ENCODE measurements around the gene METTL24. TPM values are rescaled to one million over a fixed set of nuclear protein-coding genes. Genes with fewer than 3 reads are reported as not detected.

Gene METTL24
- total and polyA plus RNA-seq, 3 experiments from 2014 or later: 0.35 to 0.98 TPM; not detected in 1

GRCh38 chr6:110329348-110329713 lies 28.8 kb downstream of the METTL24 start:
- Mint-ChIP-seq H3K9me3 (no peaks in the 10 kb centered on the region), H3K36me3 (no peaks in the 10 kb centered on the region), H3K27ac (no peak overlapping the region), H3K27me3 (peaks cover 3 to 7% of the 10 kb centered on the region in 2 donors), H3K4me3 (no peak overlapping the region), H3K4me1 (peaks cover 0 to 3% (median 0%) of the 10 kb centered on the region in 3 donors)
- H3K36me3 ChIP-seq (ENCODE audit: insufficient read depth, low read length): no peaks in the 10 kb centered on the region
- H3K9me3 ChIP-seq (ENCODE audit: low read length): no peaks in the 10 kb centered on the region
- no peak overlapping the region for H3K27ac ChIP-seq (ENCODE audit: low read depth, low read length)
- POLR2A ChIA-PET: no interaction called here
- H3K4me3 ChIP-seq (ENCODE audit: low read length): no peak overlapping the region
- no peaks in the 10 kb centered on the region for H3K27me3 ChIP-seq (ENCODE audit: insufficient read depth, low read length, poor library complexity, severe bottlenecking)
- CTCF ChIA-PET: no interaction called here
- DNase-seq: no peak
- no peaks in the 10 kb centered on the region for H3K4me1 ChIP-seq (ENCODE audit: insufficient read depth, low read length)

- no peaks in the 10 kb centered on the region for H3K4me1 ChIP-seq (ENCODE audit: insufficient read depth, low read length)
- H3K27me3 Mint-ChIP-seq: peaks cover 4 to 7% of the 10 kb centered on the region in 2 donors
- H3K27ac Mint-ChIP-seq: no peak overlapping the region
These were observed 29.9 kb downstream of the METTL24 start for GRCh38 chr6:110328259-110328658.

GRCh38 chr6:110327391-110327790 lies 30.8 kb downstream of the METTL24 start:
- Histone ChIP-seq H3K4me1 (ENCODE audit: insufficient read depth, low read length) (no peaks in the 10 kb centered on the region), H3K36me3 (ENCODE audit: insufficient read depth, low read length) (no peaks in the 10 kb centered on the region), H3K27me3 (ENCODE audit: insufficient read depth, low read length, poor library complexity, severe bottlenecking) (no peaks in the 10 kb centered on the region), H3K9me3 (ENCODE audit: low read length) (no peaks in the 10 kb centered on the region), H3K4me3 (ENCODE audit: low read length) (no peak overlapping the region), H3K27ac (ENCODE audit: low read depth, low read length) (no peak overlapping the region)
- Mint-ChIP-seq H3K4me3 (no peak overlapping the region), H3K27me3 (peaks cover 4 to 9% of the 10 kb centered on the region in 2 donors), H3K4me1 (no peaks in the 10 kb centered on the region), H3K9me3 (no peaks in the 10 kb centered on the region), H3K36me3 (no peaks in the 10 kb centered on the region), H3K27ac (no peak overlapping the region)
- no peak for DNase-seq
- CTCF ChIA-PET: interaction anchor here (0.6 kb wide), 1 partner anchor 11 kb away, joined by 3 read pairs; no protein-coding TSS in a partner anchor
- POLR2A ChIA-PET: no interaction called here

More at GRCh38 chr6:110328259-110328658, 29.9 kb downstream of the METTL24 start:
- Mint-ChIP-seq H3K4me3 (no peak overlapping the region), H3K36me3 (no peaks in the 10 kb centered on the region), H3K9me3 (no peaks in the 10 kb centered on the region), H3K4me1 (peaks cover 0 to 3% (median 0%) of the 10 kb centered on the region in 3 donors)
- CTCF ChIA-PET: no interaction called here
- POLR2A ChIA-PET: no interaction called here
- Histone ChIP-seq H3K9me3 (ENCODE audit: low read length) (no peaks in the 10 kb centered on the region), H3K36me3 (ENCODE audit: insufficient read depth, low read length) (no peaks in the 10 kb centered on the region), H3K4me3 (ENCODE audit: low read length) (no peak overlapping the region), H3K27ac (ENCODE audit: low read depth, low read length) (no peak overlapping the region), H3K27me3 (ENCODE audit: insufficient read depth, low read length, poor library complexity, severe bottlenecking) (no peaks in the 10 kb centered on the region)
- no peak for DNase-seq

GRCh38 chr6:110326609-110327008 lies 31.5 kb downstream of the METTL24 start:
- no peak overlapping the region for H3K27ac ChIP-seq (ENCODE audit: low read depth, low read length)
- DNase-seq: no peak
- Mint-ChIP-seq H3K27ac (no peak overlapping the region), H3K4me3 (no peak overlapping the region), H3K27me3 (peaks cover 2 to 11% of the 10 kb centered on the region in 2 donors), H3K9me3 (no peaks in the 10 kb centered on the region), H3K4me1 (no peaks in the 10 kb centered on the region), H3K36me3 (no peaks in the 10 kb centered on the region)
- POLR2A ChIA-PET: no interaction called here
- no peaks in the 10 kb centered on the region for H3K27me3 ChIP-seq (ENCODE audit: insufficient read depth, low read length, poor library complexity, severe bottlenecking)
- H3K36me3 ChIP-seq (ENCODE audit: insufficient read depth, low read length): no peaks in the 10 kb centered on the region
- CTCF ChIA-PET: no interaction called here
- no peaks in the 10 kb centered on the region for H3K4me1 ChIP-seq (ENCODE audit: insufficient read depth, low read length)
- no peak overlapping the region for H3K4me3 ChIP-seq (ENCODE audit: low read length)
- no peaks in the 10 kb centered on the region for H3K9me3 ChIP-seq (ENCODE audit: low read length)

DNA sequence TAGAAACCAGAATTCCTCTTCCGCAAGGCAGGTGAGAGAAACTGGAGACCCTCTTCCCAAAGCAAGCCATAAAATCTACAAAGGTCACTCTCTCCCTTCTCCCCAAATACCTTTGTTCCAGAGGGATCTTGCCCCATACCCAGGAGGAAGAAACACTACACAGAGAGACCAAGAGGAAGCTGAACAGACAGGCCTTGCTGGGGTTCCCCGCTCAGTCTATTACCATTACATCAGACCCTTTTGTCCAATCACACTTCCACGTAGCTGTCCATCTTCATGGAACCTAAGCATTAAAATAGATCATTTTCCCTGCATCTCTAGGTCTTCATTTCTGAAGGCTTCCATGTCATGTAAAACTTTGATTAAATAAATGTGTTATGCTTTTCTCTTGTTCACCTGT lies 32.1 kb downstream of the METTL24 start:
- no peak overlapping the region for H3K27ac Mint-ChIP-seq
- Histone ChIP-seq H3K36me3 (ENCODE audit: insufficient read depth, low read length) (no peaks in the 10 kb centered on the region), H3K27ac (ENCODE audit: low read depth, low read length) (no peak overlapping the region), H3K4me3 (ENCODE audit: low read length) (no peak overlapping the region), H3K4me1 (ENCODE audit: insufficient read depth, low read length) (no peaks in the 10 kb centered on the region), H3K27me3 (ENCODE audit: insufficient read depth, low read length, poor library complexity, severe bottlenecking) (no peaks in the 10 kb centered on the region), H3K9me3 (ENCODE audit: low read length) (no peaks in the 10 kb centered on the region)
- H3K4me1 Mint-ChIP-seq: no peaks in the 10 kb centered on the region
- CTCF ChIA-PET: no interaction called here
- no peaks in the 10 kb centered on the region for H3K36me3 Mint-ChIP-seq
- no peak overlapping the region for H3K4me3 Mint-ChIP-seq
- POLR2A ChIA-PET: no interaction called here
- H3K27me3 Mint-ChIP-seq: peaks cover 0 to 11% of the 10 kb centered on the region in 2 donors
- H3K9me3 Mint-ChIP-seq: no peaks in the 10 kb centered on the region
- DNase-seq: no peak

DNA sequence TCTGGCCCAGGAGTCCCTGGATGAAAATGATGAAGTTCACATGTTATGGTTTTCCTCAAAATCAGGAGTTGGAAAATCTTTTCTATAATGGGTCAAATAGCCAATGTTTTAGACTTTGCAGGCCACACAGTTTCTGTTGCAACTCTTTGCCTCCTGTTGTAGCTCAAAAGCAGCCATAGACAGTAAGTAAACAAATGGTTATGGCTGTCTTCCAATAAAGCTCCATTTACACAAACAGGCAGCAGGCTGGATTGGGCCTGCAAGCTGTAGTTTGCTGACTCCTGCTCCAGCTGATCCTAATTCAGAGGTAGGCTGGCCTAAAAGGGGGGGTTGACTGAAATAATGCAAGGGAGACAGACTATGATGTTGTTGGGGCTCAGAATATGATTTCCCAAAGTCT lies 33.0 kb downstream of the METTL24 start:
- Mint-ChIP-seq H3K27me3 (peaks cover 5 to 11% of the 10 kb centered on the region in 2 donors), H3K36me3 (no peaks in the 10 kb centered on the region), H3K9me3 (no peaks in the 10 kb centered on the region), H3K27ac (no peak overlapping the region), H3K4me3 (no peak overlapping the region), H3K4me1 (no peaks in the 10 kb centered on the region)
- Histone ChIP-seq H3K27me3 (ENCODE audit: insufficient read depth, low read length, poor library complexity, severe bottlenecking) (no peaks in the 10 kb centered on the region), H3K27ac (ENCODE audit: low read depth, low read length) (no peak overlapping the region), H3K4me1 (ENCODE audit: insufficient read depth, low read length) (no peaks in the 10 kb centered on the region), H3K4me3 (ENCODE audit: low read length) (no peak overlapping the region), H3K36me3 (ENCODE audit: insufficient read depth, low read length) (no peaks in the 10 kb centered on the region), H3K9me3 (ENCODE audit: low read length) (no peaks in the 10 kb centered on the region)
- POLR2A ChIA-PET: no interaction called here
- CTCF ChIA-PET: no interaction called here
- DNase-seq: no peak

GRCh38 chr6:110324548-110324947 lies 33.6 kb downstream of the METTL24 start:
- no peaks in the 10 kb centered on the region for H3K4me1 Mint-ChIP-seq

DNA sequence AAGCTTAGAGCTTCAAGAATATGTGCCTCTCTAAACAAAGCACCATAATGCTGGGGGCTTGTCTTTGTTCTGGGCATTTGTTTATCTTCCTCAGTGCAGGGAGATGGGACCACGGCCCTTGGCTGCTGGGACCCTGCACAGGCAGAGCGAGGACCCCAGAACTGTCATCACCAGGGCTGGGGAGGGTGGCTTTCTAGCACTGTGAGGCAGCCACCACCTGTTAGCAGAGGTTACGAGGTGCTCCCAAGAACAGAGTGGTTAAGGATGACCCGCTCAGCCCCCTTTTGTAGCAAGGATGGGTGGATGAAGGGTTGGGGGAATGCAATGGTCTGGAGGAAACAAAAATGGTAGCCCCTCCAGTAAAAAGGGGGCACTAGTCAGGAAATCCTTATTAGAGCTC lies 34.9 kb downstream of the METTL24 start:
- ChIA-PET CTCF (interaction anchor here (1.0 kb wide), 1 partner anchor 145 kb away, joined by 3 read pairs; no protein-coding TSS in a partner anchor), POLR2A (no interaction called here)
- H3K4me3 ChIP-seq (ENCODE audit: low read length): no peak overlapping the region
- Mint-ChIP-seq H3K36me3 (no peaks in the 10 kb centered on the region), H3K27ac (no peak overlapping the region), H3K9me3 (no peaks in the 10 kb centered on the region), H3K27me3 (peaks cover 5 to 10% of the 10 kb centered on the region in 2 donors), H3K4me1 (no peaks in the 10 kb centered on the region), H3K4me3 (no peak overlapping the region)
- no peak overlapping the region for H3K27ac ChIP-seq (ENCODE audit: low read depth, low read length)
- no peaks in the 10 kb centered on the region for H3K4me1 ChIP-seq (ENCODE audit: insufficient read depth, low read length)
- H3K27me3 ChIP-seq (ENCODE audit: insufficient read depth, low read length, poor library complexity, severe bottlenecking): no peaks in the 10 kb centered on the region
- no peak for DNase-seq
- H3K36me3 ChIP-seq (ENCODE audit: insufficient read depth, low read length): no peaks in the 10 kb centered on the region
- no peaks in the 10 kb centered on the region for H3K9me3 ChIP-seq (ENCODE audit: low read length)

More at GRCh38 chr6:110324548-110324947, 33.6 kb downstream of the METTL24 start:
- ChIA-PET POLR2A (no interaction called here), CTCF (no interaction called here)
- Histone ChIP-seq H3K4me3 (ENCODE audit: low read length) (no peak overlapping the region), H3K9me3 (ENCODE audit: low read length) (no peaks in the 10 kb centered on the region), H3K27ac (ENCODE audit: low read depth, low read length) (no peak overlapping the region), H3K27me3 (ENCODE audit: insufficient read depth, low read length, poor library complexity, severe bottlenecking) (no peaks in the 10 kb centered on the region), H3K36me3 (ENCODE audit: insufficient read depth, low read length) (no peaks in the 10 kb centered on the region), H3K4me1 (ENCODE audit: insufficient read depth, low read length) (no peaks in the 10 kb centered on the region)
- DNase-seq: no peak
- no peaks in the 10 kb centered on the region for H3K9me3 Mint-ChIP-seq
- H3K4me3 Mint-ChIP-seq: no peak overlapping the region
- H3K36me3 Mint-ChIP-seq: no peaks in the 10 kb centered on the region
- peaks cover 5 to 11% of the 10 kb centered on the region in 2 donors for H3K27me3 Mint-ChIP-seq
- peak overlapping the region in 1 of 8 donors; percentile 47 for H3K27ac Mint-ChIP-seq

DNA sequence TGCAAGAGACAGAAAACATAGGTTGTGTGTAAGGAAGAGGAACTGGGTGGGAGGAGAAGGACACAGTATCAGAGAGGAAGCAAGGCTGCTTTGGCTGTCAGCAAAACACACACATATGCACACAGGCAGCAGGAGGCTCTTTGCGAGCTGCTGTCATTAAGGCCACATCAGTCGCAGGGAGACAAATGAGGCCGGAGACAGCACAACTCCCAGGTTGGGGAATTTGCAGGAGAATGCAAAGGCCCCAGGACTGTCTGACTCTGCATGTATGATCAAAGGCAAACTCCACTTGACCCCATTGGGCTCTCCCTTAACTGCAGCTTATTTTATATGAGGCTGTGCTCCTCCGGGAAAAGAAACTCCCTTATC lies 35.3 kb downstream of the METTL24 start:
- ChIA-PET POLR2A (no interaction called here), CTCF (interaction anchor here (1.0 kb wide), 1 partner anchor 144 kb away, joined by 3 read pairs; no protein-coding TSS in a partner anchor)
- H3K36me3 ChIP-seq (ENCODE audit: insufficient read depth, low read length): no peaks in the 10 kb centered on the region
- H3K4me3 Mint-ChIP-seq: no peak overlapping the region
- no peaks in the 10 kb centered on the region for H3K27me3 ChIP-seq (ENCODE audit: insufficient read depth, low read length, poor library complexity, severe bottlenecking)
- H3K27ac ChIP-seq (ENCODE audit: low read depth, low read length): no peak overlapping the region
- H3K9me3 Mint-ChIP-seq: no peaks in the 10 kb centered on the region
- H3K4me1 Mint-ChIP-seq: no peaks in the 10 kb centered on the region
- no peaks in the 10 kb centered on the region for H3K9me3 ChIP-seq (ENCODE audit: low read length)
- DNase-seq: no peak
- no peaks in the 10 kb centered on the region for H3K4me1 ChIP-seq (ENCODE audit: insufficient read depth, low read length)
- no peaks in the 10 kb centered on the region for H3K36me3 Mint-ChIP-seq
- H3K27me3 Mint-ChIP-seq: peaks cover 5 to 10% of the 10 kb centered on the region in 2 donors
- no peak overlapping the region for H3K27ac Mint-ChIP-seq
- H3K4me3 ChIP-seq (ENCODE audit: low read length): no peak overlapping the region

Data from CD8-positive, alpha-beta memory T cell (primary cell).